GM21723 (cell line): Measurements from ENCODE around the gene PCNX2.

Experiments
- ATAC-seq: cut with Tn5 transposase; IDR thresholded peaks from one replicate; pipeline ENCODE4 v1.9.1; 2021; ENCODE audit warnings: mild to moderate bottlenecking, moderate library complexity; ENCODE audit not compliant: unreplicated experiment

Gene PCNX2

DNA sequence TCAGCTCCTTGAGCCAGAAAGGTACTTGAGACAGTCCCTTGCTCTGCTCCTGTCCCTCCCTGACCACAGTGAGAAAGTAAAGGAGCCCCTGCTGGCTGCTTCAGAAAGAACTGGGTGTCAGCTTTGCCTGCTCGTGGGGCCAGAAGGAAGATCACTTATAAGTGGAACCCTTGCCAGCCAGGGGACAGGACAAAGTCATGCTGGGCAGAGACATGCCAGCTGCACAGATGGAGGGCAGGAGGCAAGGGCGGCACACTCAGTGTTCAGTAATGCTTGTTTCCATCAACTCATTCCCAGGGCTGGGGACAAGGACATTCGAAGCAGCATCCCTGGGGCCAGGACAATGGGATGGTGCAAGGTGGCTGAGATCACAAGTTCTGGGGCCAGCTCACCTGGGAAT lies 303.3 kb downstream of the PCNX2 start:
- no peak for ATAC-seq

DNA sequence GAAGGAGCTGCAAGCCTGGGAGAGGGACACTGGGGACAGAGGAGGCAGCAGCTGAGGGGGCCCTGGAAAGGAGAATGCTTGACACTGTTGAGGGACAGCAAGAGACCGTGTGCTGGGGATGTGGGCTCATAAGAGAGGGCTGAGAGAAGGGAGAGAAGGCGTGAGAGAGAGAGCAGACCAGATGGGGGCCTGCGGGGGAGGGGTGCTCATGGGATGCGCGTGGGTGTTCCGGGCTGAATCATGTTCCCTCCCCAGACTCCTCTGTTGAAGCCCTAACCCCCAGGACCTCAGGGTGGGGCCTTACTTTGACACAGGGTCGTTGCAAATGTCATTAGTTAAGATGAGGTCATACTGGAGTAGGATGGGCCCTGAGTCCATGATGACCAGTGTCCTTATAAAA lies 304.3 kb downstream of the PCNX2 start:
- no peak for ATAC-seq

DNA sequence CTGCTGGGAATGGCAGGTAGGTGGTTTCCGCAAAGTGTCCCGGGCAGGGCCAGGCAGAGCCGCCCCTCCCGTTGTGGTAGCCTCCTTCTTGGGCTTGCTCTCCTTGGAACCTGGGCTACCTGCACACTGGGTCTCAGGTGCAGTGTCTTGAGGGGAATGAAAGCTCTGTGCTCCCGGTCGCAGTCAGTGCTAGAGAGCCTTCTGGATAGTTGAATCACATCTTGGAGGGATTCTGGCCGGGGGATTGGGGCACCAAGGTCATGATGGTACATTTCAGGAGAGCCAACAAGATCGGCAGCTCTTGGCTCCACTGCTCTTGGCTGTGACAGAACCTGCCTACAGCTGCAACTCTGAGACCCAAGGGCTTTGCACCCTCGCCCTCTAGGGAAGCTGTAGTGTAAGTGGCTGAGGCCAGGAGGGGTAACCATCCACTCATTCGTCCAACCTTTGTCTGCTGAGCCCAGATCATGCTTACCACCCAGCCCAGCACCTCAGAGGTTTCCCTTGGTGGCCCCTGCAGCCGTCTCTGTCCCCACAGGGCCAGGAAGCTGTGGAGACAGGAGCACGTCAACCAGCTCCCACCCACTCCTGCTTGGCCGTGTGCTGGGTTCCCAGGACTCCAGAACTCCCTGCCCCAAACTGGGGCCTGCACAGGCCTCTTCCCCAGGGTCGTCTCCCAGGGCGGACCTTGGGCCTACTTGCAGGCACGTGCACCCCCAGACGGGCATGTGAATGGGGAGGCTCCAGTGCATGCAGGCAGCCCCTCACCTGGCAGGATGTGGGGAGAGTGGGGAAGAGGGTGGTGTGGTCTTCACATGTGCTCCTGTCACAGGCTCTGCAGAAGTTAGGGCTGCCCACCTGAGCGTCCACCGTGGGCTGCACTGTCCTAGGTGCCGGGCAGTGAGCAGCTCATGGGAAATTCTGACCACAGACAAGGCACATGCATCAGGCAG lies 305.1 kb downstream of the PCNX2 start:
- ATAC-seq, result no peak

GRCh38 chr1:232988572-232989040 lies 306.9 kb downstream of the PCNX2 start:
- ATAC-seq, result no peak

GRCh38 chr1:232987774-232988140 lies 307.8 kb downstream of the PCNX2 start:
- ATAC-seq, result no peak

GRCh38 chr1:232987046-232987773 lies 308.3 kb downstream of the PCNX2 start:
- ATAC-seq, result no peak

- no peak for ATAC-seq
Observed at GRCh38 chr1:232986527-232986922, 309.0 kb downstream of the PCNX2 start.

- no peak for ATAC-seq
Observed at GRCh38 chr1:232985882-232986526, 309.5 kb downstream of the PCNX2 start.

DNA sequence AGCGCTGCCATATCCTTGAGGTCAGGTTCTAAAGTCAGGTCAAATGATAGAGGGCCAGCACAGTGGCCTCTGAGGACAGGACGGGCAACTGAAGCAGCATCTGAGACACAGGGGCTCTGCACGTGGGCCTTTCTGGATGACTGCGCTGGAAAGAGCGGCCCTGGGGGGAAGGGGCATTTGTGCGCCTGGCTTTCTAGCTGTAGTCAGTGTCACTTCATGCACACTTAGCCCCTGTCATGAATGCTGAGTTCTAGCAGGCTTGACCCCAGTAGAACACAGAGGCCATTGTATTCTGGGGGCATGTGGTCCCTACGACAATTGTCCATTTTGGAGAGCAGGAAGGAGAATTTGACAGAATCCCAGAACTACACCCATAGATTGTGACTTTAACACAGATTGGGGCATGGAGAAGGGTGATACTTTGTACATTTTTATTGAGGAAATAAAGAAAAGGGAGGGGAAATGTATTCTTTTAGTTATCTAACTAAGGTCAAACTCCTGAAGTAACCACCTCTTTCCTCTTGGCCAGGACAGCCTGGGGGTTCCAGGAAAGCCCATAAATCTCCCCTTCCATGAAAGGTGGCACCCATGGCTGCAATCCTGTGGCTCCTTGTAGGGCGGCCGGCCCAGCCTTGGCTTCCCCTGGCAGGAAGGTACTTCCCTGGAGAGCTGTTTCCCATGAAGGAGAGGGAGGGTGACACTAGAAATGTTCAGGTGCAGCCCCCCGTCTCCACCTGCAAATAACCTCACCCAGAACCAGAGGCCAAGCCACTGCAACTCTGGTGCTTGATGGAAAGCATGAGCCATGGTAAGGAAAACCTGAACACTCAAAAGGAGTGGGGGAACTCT lies 310.7 kb downstream of the PCNX2 start:
- ATAC-seq, result no peak

DNA sequence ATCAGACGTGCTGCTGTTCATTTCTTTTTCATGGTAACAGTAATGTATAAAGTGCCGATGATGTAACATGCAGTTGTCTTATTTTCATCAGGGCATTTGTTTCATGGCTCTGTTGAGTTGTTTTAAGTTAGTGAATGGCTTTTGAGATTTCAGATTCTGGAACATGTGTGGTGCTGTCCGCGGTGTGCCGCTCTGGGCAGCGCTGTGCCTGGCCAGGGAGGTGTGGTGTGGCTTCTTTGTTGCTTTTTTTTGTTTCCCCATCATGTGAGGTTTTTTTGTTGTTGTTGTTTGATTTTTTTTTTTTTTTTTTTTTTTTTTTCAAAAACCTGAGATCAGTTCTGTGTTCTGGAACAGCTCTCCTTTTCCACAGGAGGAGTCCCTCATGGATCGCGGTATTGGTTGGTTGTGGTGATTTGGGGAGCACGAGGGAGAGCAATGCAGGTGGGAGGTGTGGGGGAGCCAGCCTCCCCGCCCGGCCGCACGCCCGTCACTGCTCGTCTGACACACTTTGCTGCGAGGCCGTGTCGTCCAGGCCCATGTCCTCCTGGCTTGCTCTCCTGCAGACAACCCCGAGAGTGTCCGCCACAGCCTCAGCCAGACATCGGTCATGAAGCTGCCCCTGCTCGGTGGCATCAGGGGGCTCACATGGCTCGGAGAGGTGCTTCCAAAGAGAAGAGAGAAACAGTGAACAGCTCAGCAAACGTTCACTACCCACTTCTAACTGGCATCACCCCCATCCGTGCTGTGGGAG lies 311.5 kb downstream of the PCNX2 start:
- no peak for ATAC-seq

GRCh38 chr1:232983375-232983774 lies 312.1 kb downstream of the PCNX2 start:
- no peak for ATAC-seq

DNA sequence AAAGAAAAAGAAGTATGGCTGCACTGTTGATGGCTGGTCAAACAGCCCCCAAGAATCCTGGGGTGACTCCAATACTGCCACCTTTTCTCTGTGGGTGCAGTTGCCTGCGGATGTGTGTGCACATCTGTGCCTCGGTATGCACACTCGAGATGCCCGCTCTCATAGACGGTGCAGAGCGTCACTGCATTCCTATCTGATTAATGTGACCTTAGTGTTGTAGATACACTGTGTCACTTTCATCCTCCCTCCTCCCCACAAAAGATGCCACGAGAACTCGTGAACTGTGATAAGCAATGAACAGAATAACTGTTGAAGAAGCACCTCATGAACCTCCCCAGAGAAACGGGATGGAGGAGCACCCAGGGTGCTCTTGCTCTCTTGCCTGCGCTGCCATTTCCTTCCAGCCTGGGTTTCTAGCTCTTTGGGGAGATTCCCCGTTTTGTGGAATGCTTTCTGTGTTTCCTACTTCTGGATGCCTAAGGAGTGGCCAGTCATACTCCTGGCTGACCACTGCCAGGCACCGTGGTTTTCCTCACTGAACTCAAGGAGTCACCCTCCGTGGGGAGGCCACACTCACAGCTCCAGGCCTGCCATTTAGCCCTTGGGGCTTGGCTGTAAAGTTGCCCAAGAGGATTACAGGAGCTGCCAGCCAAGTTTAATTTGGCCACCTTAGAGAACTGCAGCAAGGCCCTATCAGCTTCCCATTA lies 313.1 kb downstream of the PCNX2 start:
- no peak for ATAC-seq

DNA sequence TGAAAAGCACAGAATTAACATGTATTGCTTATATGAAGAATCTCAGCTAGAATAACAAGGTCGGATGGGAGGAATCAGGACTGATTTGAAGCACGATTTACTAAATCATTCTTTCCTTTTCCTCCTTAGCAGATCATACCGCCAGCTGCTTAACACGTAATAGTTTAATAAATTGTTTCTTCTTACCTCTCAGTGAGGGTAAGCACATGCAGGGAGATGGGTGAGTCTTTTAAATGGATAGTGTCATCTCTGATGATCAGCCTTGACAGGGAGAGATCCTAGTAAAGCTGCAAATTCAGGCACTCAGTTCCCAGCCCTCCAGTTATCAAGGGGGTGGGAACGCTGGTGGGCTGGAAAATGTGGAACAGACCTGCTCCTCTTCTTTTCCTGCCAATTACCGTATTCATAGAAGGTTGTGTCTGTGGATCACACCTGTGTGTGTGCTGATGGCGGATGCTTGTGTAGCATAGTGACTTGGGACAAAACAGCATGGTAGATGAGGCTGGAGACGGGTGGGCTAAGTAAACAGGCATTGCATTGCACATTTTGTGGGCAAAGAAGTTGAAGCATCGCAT lies 314.5 kb downstream of the PCNX2 start:
- ATAC-seq, result no peak

GRCh38 chr1:232980355-232980978 lies 315.1 kb downstream of the PCNX2 start:
- no peak for ATAC-seq

GRCh38 chr1:232979558-232979957 lies 316.0 kb downstream of the PCNX2 start:
- no peak for ATAC-seq

GRCh38 chr1:232978815-232979214 lies 316.7 kb downstream of the PCNX2 start:
- no peak for ATAC-seq

GRCh38 chr1:232978091-232978634 lies 317.4 kb downstream of the PCNX2 start:
- ATAC-seq, result peak; percentile 45

DNA sequence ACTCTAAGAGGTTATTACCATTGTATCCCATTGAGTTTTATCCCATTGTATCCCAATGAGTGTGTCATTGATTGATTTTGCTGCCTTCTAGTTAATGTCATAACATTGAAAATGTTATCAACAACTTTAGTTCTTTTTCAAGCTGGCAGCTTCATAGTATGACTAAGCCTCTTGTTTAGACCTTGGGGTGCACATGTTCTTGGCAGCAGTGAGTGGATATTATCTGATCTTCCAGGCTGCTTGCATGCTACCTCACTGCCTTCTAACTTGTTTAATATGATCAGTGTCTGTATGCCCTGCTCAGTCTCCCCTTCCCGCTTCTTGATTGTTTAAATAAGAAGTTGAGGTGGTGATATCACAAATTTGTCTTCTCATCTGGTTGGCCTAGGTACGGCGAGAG lies 320.6 kb downstream of the PCNX2 start:
- ATAC-seq, result no peak
